D721Med (cell line): ENCODE measurements around the gene OR2A5.

Source experiments
- DNase-seq: peaks from one replicate; pipeline ENCODE4 v3.0.0; 2011; ENCODE audit warnings: low spot score; ENCODE audit not compliant: insufficient read length
- FAIRE-seq: peaks from 2 replicates; lab custom pipeline; 2011; peaks lifted over from hg19 to GRCh38; lab: Jason Lieb, UNC
- TF ChIP-seq, protein P1 (sequence below): IDR thresholded peaks from 2 replicates; pipeline ENCODE4 v1.5.1; 2012; ENCODE audit warnings: mild to moderate bottlenecking, control low read depth; ENCODE audit not compliant: insufficient read depth; ENCODE audit errors: missing control alignments

OR2A5 gene

DNA sequence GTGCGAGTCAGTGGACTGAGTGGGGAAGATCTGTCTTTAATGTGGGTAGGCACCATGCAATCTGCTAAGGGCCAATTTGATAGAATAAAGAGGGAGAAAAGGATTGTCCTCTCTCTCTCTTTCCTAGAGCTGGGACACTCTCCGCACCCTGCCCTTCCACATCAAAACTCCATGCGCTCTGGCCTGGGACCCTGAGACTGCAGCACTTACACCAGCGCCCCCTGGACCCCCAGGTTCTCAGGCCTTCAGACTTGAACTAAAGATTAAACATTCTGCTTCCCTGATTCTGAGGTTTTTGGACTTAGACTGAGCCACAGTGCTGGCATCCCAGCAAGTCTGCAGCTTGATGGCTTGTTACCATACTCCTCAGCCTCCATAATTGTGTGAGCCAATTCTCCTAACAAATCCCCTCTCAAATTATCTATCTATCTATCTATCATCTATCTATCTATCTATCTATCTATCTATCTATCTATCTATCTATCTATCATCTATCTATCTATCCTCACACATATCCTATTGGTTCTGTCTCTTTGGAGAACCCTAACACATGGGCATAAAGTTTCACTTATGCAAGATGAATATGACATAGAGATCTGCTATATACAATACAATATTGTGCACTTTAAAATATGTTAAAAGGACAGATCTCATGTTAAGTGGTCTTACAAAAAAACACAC is 22.4 kb upstream of the OR2A5 start:
- TF ChIP-seq, protein P1, sequence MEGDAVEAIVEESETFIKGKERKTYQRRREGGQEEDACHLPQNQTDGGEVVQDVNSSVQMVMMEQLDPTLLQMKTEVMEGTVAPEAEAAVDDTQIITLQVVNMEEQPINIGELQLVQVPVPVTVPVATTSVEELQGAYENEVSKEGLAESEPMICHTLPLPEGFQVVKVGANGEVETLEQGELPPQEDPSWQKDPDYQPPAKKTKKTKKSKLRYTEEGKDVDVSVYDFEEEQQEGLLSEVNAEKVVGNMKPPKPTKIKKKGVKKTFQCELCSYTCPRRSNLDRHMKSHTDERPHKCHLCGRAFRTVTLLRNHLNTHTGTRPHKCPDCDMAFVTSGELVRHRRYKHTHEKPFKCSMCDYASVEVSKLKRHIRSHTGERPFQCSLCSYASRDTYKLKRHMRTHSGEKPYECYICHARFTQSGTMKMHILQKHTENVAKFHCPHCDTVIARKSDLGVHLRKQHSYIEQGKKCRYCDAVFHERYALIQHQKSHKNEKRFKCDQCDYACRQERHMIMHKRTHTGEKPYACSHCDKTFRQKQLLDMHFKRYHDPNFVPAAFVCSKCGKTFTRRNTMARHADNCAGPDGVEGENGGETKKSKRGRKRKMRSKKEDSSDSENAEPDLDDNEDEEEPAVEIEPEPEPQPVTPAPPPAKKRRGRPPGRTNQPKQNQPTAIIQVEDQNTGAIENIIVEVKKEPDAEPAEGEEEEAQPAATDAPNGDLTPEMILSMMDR: no peak
- DNase-seq (no peak), FAIRE-seq (no peak)

DNA sequence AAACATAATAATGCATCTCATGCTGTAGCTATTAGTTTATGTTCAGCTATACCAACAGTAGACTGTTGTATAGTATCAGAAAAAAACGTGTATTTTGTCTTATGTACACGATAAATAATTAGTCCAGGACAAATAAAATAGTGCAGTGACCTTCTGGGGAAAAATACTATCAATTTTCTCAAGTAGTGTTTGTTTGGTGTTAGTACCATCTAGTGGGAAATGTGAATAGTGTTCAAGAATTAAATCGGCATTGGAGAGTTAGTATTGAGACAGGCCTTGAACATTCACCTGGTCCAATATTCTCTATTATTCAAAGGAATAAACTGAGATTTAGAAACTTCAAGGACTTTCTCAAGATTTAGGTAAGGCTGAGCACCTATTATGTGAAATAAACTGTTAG is 21.7 kb upstream of the OR2A5 start:
- TF ChIP-seq, protein P1: peak; percentile 40
- DNase-seq (no peak), FAIRE-seq (peak; percentile 77)

DNA sequence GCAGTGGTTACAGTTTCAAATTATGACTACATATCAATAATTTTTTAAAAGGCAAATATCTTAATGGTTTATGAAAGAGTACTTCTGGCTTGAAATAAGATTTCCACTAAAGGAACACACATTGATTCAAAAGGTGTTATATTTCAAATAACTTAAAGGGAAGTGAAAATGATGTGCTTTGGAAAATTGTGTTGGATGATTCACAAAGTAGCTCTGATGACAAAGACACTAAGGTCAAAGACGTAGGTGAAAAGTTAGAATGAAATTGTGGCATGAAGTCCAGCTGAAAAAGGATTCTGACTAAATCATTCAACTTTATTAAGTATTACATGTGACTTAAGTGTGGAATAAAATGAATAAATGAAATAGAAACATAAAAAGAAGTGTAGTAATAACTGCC is 20.8 kb upstream of the OR2A5 start:
- no peak for FAIRE-seq
- TF ChIP-seq, protein P1: no peak
- DNase-seq: no peak

DNA sequence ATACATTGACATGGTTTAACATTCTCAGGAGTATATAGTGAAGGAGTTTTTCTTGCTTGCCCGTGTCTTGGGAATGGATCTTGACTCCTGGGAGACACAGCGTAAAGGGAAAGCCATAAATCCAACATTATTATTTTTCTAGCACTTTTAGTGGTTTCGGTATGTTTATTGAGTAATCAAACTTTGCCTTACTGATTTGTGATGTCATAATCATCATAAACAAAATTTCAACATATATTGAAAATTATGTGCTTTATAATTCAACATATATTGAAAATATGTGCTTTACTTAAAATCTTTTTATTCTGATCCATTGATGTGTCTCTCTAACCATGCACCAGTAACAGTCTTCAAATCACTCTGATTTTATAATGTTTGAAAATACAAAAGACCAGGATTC is 20.2 kb upstream of the OR2A5 start:
- DNase-seq (no peak), FAIRE-seq (no peak)
- TF ChIP-seq, protein P1: no peak

DNA sequence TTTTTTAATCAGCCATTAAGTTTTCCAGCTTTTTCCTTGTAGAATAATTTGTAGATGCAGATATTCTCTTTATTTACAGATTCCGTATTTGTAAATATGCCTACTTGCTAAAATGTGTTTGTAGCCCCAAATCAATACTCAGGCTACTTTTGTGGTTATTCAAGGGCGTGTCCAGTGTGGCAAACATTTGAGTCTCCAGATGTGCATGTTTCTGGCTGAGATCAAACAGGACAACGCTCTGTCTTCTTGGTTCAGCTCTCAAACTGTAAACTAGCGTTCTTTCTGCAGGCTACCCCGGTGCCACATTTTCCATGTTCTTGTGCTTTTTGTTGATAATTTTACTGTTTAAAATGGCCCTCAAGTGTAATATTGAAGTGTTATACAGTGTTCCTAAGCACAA is 16.2 kb upstream of the OR2A5 start:
- TF ChIP-seq, protein P1: no peak
- FAIRE-seq (no peak), DNase-seq (no peak)

DNA sequence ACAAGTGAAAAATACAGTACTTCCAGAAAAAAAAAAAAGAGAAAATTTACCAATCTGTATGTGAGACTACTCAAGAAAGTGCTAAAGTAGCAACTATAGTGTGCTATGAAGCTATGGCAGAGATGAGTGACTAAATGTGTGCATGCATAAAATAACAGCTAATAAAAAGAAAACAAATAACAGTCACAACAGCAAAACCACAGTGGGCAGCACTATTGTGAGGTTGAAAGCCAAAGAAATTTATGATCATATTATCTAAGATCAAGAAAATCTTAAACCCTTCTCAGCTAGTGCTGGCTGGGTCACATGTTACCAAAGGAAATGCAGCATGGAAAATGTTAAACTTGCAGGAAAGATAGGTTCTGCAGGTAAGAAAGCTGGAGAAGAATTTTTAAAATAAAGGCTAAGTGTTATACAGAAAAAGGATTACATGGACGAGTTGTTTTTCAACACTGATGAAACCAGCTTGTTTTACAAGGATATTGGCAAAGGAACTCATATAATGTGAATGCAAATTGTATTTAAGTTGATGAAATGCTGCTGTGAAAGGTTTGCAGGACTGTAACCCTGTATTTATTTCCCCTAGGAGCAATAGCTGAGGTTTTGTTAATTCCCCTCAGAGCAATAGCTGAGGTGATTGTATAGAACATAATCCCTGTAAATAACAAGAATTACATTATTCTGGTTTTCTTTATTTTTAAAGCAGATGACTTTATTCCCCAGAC is 15.6 kb upstream of the OR2A5 start:
- FAIRE-seq (peak; percentile 53), DNase-seq (no peak)
- TF ChIP-seq, protein P1: no peak

DNA sequence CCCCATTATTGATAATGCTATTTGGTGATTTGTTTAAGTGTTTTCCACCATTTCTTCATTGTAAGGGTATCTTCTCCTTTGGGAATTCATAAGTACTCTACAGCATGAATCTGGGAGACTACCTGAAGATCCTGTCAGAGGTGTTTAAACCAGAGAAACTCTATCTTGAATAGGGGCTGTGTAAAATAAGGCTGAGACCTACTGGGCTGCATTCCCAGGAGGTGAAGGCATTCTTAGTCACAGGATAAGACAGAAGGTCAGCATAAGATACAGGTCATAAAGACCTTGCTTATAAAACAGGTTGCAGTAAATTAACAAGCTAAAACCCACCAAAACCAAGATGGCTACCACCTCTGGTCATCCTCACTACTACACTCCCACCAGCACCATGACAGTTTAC is 13.4 kb upstream of the OR2A5 start:
- TF ChIP-seq, protein P1: no peak
- DNase-seq (no peak), FAIRE-seq (peak; percentile 6)
